Stimulated activated naive CD8-positive, alpha-beta T cell treated with anti-CD3 and anti-CD28 coated beads, Interleukin-15, amount 100 ng/mL, for 72 hours (primary cell): ENCODE measurements around the gene SH3BP4.

Source experiments
- ATAC-seq: fragments of 150-1000 bp; cut with Tn5 transposase; 2 replicates; pipeline ENCODE4 v1.10.0; 2021; ENCODE audit warnings: mild to moderate bottlenecking, moderate library complexity
- DNase-seq, 2 donors: peaks; one replicate each; pipeline ENCODE4 v3.0.0; 2021 to 2022
- H3K27ac Mint-ChIP-seq, 2 donors: one replicate each; pipeline ENCODE4 v1.8.0; 2022; ENCODE audit warnings: mild to moderate bottlenecking in 2 of 2, mixed read lengths in 2 of 2, moderate library complexity in 2 of 2
- H3K27me3 Mint-ChIP-seq: one replicate; pipeline ENCODE4 v1.8.0; 2022; ENCODE audit warnings: mixed read lengths
- H3K4me1 Mint-ChIP-seq: one replicate; pipeline ENCODE4 v1.8.0; 2022; ENCODE audit warnings: mild to moderate bottlenecking, mixed read lengths
- H3K4me3 Mint-ChIP-seq, 2 donors: one replicate each; pipeline ENCODE4 v1.8.0; 2022; ENCODE audit warnings: mild to moderate bottlenecking in 2 of 2, mixed read lengths in 2 of 2, moderate library complexity in 1 of 2
- H3K9me3 Mint-ChIP-seq, 2 donors: one replicate each; pipeline ENCODE4 v1.8.0; 2022; ENCODE audit warnings: mixed read lengths in 2 of 2

Gene SH3BP4

DNA sequence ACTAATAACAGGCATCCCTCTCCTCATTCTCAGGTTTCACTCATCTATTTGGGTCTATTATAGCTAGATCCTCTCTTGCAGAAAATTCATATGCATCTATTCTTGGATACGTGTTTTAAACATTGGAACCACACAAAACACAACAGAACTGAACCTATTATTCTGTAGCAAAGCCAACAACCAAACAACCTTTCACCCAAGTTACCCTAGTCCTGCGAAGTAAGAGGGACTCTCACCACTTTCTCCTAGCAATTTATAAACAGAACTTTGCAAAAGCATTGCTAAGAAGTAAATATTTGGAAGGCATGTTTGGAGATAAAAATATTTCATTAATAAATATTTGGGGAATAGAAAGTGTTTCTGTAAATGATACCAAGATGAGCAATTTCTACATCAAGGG lies 20.4 kb upstream of the SH3BP4 start:
- Mint-ChIP-seq H3K4me1 (no peaks in the 10 kb centered on the region), H3K9me3 (no peaks in the 10 kb centered on the region), H3K27me3 (no peaks in the 10 kb centered on the region), H3K27ac (no peak overlapping the region), H3K4me3 (no peak overlapping the region)
- ATAC-seq (no peak), DNase-seq (no peak)

GRCh38 chr2:234932591-234933168 lies 19.1 kb upstream of the SH3BP4 start:
- Mint-ChIP-seq H3K27me3 (peaks cover 8% of the 10 kb centered on the region), H3K4me3 (no peak overlapping the region), H3K4me1 (no peaks in the 10 kb centered on the region), H3K9me3 (no peaks in the 10 kb centered on the region), H3K27ac (no peak overlapping the region)
- no peak for DNase-seq
- no peak for ATAC-seq

DNA sequence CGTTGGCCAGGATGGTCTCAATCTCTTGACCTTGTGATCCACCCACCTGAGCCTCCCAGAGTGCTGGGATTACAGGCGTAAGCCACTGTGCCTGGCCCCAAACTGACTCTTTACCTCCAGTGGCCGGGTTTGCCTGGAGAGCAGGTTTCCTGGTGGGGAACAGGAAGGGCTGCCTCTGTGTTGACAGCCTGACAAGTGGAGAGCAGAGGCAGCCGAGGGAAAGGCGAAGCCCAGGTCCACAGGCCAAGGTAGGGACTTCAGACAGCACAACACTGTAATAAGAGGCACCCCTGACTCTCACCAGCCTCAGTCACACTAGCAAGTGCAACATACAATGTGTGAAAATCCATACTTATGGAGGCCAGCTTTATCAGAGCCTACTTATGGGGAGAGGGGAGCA lies 16.5 kb upstream of the SH3BP4 start:
- no peaks in the 10 kb centered on the region for H3K9me3 Mint-ChIP-seq
- no peak overlapping the region for H3K27ac Mint-ChIP-seq
- DNase-seq (no peak), ATAC-seq (no peak)
- no peak overlapping the region for H3K4me3 Mint-ChIP-seq
- no peaks in the 10 kb centered on the region for H3K4me1 Mint-ChIP-seq
- peaks cover 20% of the 10 kb centered on the region for H3K27me3 Mint-ChIP-seq

- ATAC-seq (no peak), DNase-seq (no peak)
- Mint-ChIP-seq H3K27me3 (peaks cover 38% of the 10 kb centered on the region), H3K4me1 (no peaks in the 10 kb centered on the region), H3K4me3 (no peak overlapping the region), H3K27ac (no peak overlapping the region), H3K9me3 (peaks cover 7 to 8% of the 10 kb centered on the region in 2 donors)
These were observed 12.2 kb upstream of the SH3BP4 start for GRCh38 chr2:234939576-234939975.

DNA sequence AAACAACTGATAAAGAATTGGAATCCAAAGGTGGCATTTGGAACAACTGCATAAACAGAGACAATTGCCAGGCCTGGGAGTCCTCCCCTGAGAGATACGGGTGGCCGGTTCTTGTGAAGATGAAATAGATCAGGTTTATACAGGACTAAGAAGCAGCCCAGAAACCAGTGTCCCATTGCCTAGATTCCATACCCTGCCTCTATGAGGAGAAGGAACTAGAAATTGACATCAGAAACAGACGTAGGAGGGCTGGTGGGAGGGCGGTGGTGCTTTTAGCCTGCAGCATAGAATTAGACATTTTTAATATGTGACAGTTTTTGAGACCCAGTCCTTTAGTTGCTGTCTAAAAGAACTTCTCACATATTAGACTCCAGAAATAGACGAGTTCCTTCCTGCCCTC lies 11.8 kb upstream of the SH3BP4 start:
- Mint-ChIP-seq H3K4me3 (no peak overlapping the region), H3K27me3 (peaks cover 38% of the 10 kb centered on the region), H3K9me3 (peaks cover 7 to 8% of the 10 kb centered on the region in 2 donors), H3K27ac (no peak overlapping the region), H3K4me1 (no peaks in the 10 kb centered on the region)
- ATAC-seq = no peak
- DNase-seq = no peak

GRCh38 chr2:234940527-234940926 lies 11.3 kb upstream of the SH3BP4 start:
- H3K27me3 Mint-ChIP-seq = peaks cover 38% of the 10 kb centered on the region
- ATAC-seq (no peak), DNase-seq (no peak)
- no peak overlapping the region for H3K4me3 Mint-ChIP-seq
- no peaks in the 10 kb centered on the region for H3K4me1 Mint-ChIP-seq
- H3K27ac Mint-ChIP-seq = no peak overlapping the region
- peaks cover 7 to 8% of the 10 kb centered on the region in 2 donors for H3K9me3 Mint-ChIP-seq

DNA sequence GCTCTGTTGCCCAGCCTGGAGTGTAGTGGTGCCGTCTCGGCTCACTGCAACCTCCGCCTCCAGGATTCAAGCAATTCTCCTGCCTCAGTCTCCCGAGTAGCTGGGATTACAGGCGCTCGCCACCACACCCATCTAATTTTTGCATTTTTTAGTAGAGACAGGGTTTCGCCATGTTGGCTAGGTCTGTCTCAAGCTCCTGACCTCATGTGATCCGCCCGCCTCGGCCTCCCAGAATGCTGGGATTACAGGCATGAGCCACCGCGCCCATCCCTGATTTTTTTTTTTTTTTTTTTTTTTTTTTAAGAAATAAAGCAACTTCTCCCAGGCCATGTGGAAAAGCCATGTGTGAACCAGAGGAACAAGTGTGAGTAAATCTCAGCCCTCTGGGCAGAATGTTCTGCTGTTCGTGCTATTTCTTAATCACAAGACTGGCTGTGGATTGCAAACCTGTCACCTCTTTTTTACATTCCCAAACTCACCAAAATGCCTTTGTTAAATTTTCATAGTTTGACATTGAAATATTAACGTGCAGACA lies 6.4 kb upstream of the SH3BP4 start:
- Mint-ChIP-seq H3K27me3 (peaks cover 52% of the 10 kb centered on the region), H3K4me1 (peaks cover 3% of the 10 kb centered on the region), H3K27ac (no peak overlapping the region), H3K9me3 (peaks cover 7 to 8% of the 10 kb centered on the region in 2 donors), H3K4me3 (no peak overlapping the region)
- DNase-seq (no peak), ATAC-seq (no peak)

DNA sequence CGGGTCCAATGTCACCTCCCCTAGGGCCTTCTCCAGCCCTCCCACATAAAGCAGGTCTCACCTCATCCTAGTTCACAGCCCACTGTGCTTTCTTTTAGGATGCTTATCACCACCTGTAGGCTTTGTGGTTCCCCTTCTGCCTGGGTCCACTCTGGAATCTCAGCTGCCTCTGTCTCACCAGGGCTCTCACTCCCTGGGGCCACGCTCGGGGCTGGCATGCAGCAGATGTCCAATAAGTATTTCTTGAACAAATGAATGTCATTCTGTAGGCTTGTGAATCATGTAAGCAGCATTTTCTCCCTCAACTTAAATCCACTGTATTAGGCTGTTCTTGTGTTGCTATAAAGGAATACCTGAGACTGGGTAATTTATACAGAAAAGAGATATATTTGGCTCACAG lies 4.3 kb upstream of the SH3BP4 start:
- DNase-seq = no peak
- peaks cover 59% of the 10 kb centered on the region for H3K27me3 Mint-ChIP-seq
- peaks cover 13% of the 10 kb centered on the region for H3K4me1 Mint-ChIP-seq
- no peak for ATAC-seq
- no peak overlapping the region for H3K4me3 Mint-ChIP-seq
- peaks cover 7 to 8% of the 10 kb centered on the region in 2 donors for H3K9me3 Mint-ChIP-seq
- no peak overlapping the region for H3K27ac Mint-ChIP-seq

- peaks cover 72% of the 10 kb centered on the region for H3K27me3 Mint-ChIP-seq
- no peaks in the 10 kb centered on the region for H3K9me3 Mint-ChIP-seq
- H3K4me3 Mint-ChIP-seq = no peak overlapping the region
- no peak for ATAC-seq
- H3K4me1 Mint-ChIP-seq = peaks cover 13% of the 10 kb centered on the region
- no peak overlapping the region for H3K27ac Mint-ChIP-seq
- no peak for DNase-seq
These were observed 1.9 kb upstream of the SH3BP4 start for GRCh38 chr2:234949762-234950434.

- Mint-ChIP-seq H3K27ac (no peak overlapping the region), H3K27me3 (peaks cover 77% of the 10 kb centered on the region), H3K9me3 (no peaks in the 10 kb centered on the region), H3K4me3 (no peak overlapping the region), H3K4me1 (peaks cover 13% of the 10 kb centered on the region)
- no peak for DNase-seq
- ATAC-seq = no peak
These were observed 1.4 kb upstream of the SH3BP4 start for GRCh38 chr2:234950435-234950729.

DNA sequence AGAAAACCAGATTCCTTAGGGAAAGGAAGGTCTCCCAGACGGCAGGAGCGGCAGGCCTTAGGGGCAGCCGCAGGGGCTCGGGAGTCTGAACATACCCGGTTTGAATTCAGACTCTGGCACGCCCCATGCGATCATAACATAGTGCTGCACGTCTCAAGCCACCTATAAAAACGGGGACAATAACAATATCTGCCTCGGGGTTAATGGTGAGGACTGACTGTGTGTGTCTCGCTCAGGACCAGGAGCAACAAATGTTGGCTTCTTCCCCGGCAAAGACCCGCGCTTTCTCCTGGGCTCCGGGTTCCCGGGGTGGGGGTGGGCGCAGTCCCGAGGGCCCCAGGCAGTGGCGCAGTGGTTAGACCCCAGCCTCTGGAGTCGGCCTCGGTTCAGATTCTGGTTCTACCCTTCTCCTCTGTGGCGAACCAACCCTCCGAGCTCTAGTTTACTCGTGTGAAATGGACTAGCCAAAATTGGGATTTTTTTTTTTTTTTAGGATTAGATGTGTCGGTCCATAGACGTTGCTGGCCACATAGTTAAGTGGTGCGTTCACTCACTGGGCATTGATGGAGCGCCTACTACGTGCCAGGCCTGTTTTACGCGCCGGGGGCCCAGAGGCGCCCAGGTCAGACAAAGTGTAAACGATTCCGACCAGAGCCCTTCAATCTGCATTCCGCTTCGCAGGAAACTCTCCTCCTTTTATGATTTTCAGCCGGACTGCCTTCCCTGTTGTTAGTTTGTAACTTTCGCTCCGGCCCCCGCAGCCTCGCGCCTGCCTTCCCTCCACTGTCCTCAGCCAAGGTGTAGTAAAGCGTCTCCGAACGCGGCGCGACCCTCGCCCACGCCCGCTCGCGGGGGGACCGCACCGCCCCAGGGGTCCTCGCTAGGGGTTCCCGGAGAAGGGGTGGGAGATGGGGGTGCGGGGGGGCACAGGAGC lies 820 bp upstream of the SH3BP4 start:
- H3K4me3 Mint-ChIP-seq = peak overlapping the region; percentile 73 to 79
- H3K27ac Mint-ChIP-seq = no peak overlapping the region
- ATAC-seq (no peak), DNase-seq (no peak)
- H3K9me3 Mint-ChIP-seq = no peaks in the 10 kb centered on the region
- H3K27me3 Mint-ChIP-seq = peaks cover 83% of the 10 kb centered on the region
- H3K4me1 Mint-ChIP-seq = peaks cover 13% of the 10 kb centered on the region

DNA sequence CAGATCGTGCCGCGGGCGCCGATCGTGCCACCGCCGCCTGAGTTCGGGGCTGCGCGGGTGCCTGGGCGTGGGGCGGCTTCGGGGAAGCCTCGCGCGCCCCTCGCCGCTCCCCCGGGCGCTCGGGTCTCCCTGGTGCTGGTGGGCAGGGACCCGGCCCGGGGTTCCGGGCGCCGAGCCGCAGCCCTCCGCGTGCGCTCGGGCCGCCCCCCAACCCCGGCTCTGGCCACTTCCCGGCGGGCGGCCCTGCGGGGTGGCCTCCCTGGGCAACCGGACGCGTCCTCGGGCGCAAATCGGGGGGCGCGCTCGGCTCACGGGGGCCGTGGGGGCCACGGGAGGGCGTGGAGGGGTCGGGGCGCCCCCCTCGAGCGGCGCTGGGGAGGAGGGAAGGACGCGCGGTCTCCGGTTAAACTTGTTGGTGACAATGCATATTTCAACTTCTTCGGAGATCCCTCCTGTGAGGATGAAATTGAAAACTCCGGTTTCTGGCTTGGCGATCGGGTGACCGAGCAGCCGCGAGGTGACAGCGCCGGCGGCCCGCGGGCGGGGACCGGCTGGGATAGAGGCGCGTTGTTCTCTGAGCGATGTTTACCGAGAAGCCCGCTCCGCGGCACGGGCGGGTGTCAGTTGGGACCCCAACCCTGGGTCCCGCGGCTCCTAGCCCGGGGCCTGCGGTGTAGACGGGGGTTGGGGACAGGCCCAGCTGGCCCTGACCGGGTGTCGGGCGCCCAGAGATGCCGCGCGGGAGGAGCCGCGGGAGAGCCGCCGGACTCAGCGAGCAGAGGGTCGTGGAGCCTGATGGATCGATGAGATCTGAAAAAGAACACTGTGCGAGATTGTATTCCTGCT lies 676 bp downstream of the SH3BP4 start:
- H3K27me3 Mint-ChIP-seq = peaks cover 92% of the 10 kb centered on the region
- DNase-seq (peak in 1 of 2 donors; percentile 15), ATAC-seq (peak; percentile 19)
- H3K27ac Mint-ChIP-seq = peak overlapping the region in 1 of 2 donors; percentile 93
- H3K9me3 Mint-ChIP-seq = no peaks in the 10 kb centered on the region
- peaks cover 13% of the 10 kb centered on the region for H3K4me1 Mint-ChIP-seq
- peak overlapping the region; percentile 70 to 73 for H3K4me3 Mint-ChIP-seq

DNA sequence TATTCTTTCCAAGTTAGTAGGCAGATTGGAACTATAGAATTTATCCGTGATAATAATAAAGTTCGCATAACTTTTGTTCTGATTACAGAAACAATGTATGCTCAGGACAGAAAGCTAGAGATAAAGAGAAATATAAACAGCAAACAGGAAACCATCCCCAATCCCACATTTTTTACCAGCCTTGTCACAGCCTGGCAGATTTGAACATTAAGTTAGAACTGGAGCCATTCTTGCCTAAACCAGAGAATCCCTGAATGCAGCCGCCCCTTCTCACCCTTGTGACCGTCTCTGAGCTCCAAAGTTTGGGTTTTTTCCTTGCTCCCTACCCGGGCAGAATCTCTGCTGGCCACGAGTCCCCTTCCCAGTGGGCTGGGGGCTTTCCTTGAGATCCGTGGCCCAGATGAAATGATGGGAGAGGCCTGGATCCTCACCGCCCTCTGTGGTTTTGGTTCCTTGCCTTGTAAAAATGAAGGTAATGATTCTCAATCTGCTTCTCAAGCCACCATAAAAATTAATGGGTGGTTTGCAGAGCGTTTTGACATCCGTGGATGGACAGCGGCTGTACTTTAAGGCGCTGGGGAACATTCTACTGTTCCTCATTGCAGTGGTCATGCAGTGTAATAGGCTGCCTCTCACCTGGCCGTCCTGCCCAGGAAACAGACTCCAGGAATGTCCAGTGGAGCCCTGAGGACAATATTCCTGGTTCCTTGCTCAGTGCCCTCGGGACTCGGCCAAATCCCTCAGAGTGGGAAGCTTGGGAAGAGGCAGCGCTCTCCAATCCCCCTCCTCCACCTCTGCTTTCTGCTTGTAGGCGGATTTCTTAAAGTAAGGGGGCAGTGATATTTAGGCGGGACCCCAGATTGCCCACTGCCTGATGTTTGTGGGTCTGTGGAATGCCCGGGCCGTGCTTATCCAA lies 1.6 kb downstream of the SH3BP4 start:
- peak overlapping the region in 1 of 2 donors; percentile 9 for H3K4me3 Mint-ChIP-seq
- ATAC-seq (no peak), DNase-seq (no peak)

GRCh38 chr2:234954551-234954992 lies 2.8 kb downstream of the SH3BP4 start:
- peaks cover 13% of the 10 kb centered on the region for H3K4me1 Mint-ChIP-seq
- H3K9me3 Mint-ChIP-seq = no peaks in the 10 kb centered on the region
- ATAC-seq (no peak), DNase-seq (no peak)
- no peak overlapping the region for H3K4me3 Mint-ChIP-seq
- peaks cover 84% of the 10 kb centered on the region for H3K27me3 Mint-ChIP-seq
- H3K27ac Mint-ChIP-seq = no peak overlapping the region

More for the DNA sequence above, 1.6 kb downstream of the SH3BP4 start:
- H3K9me3 Mint-ChIP-seq = no peaks in the 10 kb centered on the region
- peaks cover 92% of the 10 kb centered on the region for H3K27me3 Mint-ChIP-seq
- peaks cover 13% of the 10 kb centered on the region for H3K4me1 Mint-ChIP-seq
- no peak overlapping the region for H3K27ac Mint-ChIP-seq
